GM10266 (cell line): ENCODE measurements around the gene HIVEP3.

ENCODE experiments used
- DNase-seq: peaks from one replicate; pipeline ENCODE4 v3.0.0; 2012; ENCODE audit errors: extremely low spot score
- TF ChIP-seq, protein P1 (sequence below): IDR thresholded peaks from 2 replicates; pipeline ENCODE4 v1.5.1; 2012; ENCODE audit warnings: mild to moderate bottlenecking, low read depth; ENCODE audit not compliant: control insufficient read depth, insufficient read depth; ENCODE audit errors: missing control alignments

HIVEP3 gene

DNA sequence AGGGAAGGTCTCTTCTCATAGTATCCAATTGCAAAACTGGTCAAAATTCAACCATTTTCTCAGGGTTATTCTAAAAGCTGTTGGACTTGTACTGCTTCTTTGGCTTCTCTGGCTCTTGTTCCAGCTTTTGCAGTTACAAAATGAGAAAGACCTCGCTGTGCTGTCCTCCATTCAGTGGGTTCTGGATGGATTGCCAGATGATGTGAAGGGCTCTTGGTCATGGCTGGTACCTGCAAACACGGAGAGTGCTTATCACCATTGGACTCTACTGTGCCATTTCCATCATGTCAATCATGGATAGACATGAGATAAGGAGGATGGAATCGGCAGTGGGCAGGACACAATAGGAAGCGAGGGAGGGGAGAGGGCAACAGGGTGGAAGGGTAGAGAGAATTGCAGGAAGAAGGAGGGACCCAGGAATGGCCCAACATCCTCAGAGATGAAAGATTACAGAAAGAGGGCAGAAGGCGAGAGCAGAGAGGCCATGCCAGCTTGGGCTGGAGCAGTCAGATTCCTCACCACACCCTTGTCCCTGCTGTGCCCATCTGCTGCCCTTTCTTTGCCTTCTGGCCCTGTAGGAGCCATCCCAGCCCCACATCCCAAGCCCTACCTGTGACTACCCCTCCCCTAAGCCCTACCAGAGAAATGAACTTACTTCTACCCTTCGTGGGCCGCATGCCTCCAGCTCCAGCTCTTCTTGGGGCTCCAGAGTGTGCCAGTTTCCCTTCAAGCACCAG lies 70.3 kb downstream of the HIVEP3 start:
- no peak for DNase-seq
- TF ChIP-seq, protein P1, sequence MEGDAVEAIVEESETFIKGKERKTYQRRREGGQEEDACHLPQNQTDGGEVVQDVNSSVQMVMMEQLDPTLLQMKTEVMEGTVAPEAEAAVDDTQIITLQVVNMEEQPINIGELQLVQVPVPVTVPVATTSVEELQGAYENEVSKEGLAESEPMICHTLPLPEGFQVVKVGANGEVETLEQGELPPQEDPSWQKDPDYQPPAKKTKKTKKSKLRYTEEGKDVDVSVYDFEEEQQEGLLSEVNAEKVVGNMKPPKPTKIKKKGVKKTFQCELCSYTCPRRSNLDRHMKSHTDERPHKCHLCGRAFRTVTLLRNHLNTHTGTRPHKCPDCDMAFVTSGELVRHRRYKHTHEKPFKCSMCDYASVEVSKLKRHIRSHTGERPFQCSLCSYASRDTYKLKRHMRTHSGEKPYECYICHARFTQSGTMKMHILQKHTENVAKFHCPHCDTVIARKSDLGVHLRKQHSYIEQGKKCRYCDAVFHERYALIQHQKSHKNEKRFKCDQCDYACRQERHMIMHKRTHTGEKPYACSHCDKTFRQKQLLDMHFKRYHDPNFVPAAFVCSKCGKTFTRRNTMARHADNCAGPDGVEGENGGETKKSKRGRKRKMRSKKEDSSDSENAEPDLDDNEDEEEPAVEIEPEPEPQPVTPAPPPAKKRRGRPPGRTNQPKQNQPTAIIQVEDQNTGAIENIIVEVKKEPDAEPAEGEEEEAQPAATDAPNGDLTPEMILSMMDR, result no peak

DNA sequence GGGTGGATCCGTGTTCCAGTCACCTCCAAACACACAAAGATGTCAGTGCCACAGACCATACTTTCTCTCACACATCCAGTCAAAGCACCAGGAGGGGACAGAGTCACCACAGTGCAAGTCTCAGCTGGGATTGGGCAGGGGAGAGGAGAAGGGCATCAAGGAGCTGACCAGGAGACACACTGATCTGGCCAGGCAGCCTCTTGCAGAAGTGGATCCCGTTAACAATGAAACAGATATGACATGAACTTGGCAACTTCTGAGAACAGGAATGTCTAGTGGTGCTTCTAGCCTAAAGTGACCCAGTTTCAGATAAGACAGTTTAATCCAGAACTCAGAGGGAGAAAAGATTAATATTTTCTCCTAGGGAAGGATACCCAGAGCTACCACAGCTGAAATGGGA lies 71.0 kb downstream of the HIVEP3 start:
- TF ChIP-seq, protein P1, result no peak
- no peak for DNase-seq

DNA sequence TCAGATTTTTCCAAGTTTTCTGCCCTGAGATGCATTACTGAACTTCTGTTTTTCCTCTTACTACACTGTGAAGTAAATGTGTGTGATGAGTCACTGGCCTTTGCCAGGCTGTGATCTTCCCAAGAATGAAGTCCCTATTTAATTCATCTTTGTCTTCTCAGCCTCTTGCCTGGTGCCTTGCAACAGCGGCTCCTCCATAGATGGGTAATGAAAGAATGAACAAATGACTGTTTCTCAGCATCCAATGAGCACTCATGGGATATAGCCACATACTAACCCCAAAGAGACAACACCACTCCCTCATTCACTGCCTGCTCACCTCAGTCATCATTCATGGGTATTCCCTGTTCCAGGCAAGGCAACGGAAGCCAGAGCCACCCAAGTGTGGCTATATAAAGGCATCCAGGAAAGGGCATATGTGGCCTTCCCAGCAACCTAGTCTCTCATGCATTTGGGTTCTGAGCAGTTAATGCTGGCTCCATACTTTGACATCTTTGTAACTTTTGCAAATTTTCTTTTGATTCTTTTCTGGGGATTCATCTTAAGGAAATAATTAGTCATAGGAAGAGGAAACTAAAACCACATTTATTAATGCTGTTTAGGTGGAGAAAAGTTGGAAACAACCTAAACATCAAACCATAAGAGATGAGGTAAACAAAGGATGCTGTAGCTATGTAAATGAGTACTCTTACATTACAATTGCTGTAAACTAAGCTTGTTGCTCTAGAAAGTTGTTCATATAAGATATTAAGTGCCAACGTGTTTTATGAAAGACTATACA lies 71.9 kb downstream of the HIVEP3 start:
- TF ChIP-seq, protein P1, result no peak
- no peak for DNase-seq

DNA sequence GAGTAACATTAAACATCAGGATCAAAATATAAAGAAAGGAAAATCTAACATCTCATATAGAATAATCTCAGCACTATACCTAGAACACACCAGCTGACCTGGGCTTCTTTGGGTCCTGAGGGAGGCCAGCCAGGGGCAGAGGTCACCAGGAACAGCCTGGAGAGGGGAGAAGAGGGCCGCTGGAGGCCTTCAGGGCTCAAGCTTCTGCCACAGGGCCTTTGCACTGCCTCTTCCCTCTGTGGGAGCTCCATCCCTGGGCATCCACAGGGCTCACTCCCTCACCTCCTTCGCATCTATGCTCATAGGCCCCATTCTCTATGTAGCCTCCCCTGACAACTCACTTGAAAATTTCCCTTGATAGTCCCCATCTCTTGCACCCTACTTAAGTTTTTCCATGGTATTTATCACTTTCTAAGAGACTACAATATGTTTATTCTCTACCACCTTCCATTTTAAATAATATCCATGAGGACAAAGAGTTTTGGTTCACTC lies 73.9 kb downstream of the HIVEP3 start:
- TF ChIP-seq, protein P1, result no peak
- DNase-seq, result no peak

DNA sequence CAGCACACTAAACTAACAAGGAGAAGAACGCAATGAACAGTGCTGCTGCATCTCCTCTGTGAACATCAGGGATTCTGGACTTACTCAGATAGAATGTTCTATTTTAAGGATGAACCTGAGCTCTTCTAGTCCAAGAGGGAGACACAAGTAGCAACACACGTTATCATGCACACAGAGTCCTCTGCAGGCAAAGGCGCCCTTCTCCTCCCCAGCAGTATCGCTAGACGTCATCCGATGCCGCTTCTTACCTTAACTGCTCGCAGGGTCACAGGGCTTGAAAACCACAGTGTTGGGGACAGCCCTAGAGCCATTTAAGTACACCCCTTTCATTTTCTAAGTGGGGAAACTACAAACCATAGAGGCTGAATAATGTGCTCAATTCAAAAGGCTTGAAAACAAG lies 74.5 kb downstream of the HIVEP3 start:
- DNase-seq, result no peak
- TF ChIP-seq, protein P1, result no peak

DNA sequence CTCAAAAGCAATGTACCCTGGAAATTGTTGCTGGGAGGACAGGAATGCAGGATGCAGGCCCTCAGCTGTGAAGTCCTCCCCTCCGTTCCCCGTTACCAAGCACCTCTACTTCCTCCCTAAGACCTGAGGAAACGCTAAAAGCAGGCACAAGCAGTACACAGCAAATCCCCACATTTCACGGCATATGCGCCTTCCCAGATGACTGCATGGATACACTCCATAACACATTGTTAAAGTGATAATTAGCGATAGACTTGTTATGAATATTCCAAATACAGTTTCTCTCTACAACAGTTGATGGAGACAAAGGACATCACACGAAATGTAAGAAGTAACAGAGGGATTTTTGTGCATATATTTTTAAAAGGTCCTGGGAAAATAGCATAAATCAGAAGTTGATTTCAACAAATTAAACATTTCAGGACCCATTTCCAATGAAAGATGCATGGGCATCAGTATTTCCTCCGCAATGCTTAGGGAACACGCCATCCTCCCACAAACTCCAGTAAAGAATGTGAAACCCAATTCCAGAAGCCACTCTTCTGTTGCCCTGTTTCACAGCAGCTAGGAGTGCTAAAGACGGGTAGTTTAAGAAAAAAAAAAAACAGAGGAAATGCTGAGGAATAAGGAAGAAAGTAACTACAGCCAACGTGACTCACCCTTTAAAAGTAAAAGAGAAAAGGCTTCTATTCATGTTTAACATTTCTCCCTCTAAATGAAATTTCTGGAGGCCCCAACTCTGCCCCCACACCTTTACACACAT lies 75.5 kb downstream of the HIVEP3 start:
- DNase-seq, result no peak

More for the DNA sequence above, 75.5 kb downstream of the HIVEP3 start:
- TF ChIP-seq, protein P1, result no peak
